ENCODE results near the gene PDE4D.

GRCh38 chr5:59596586-59597350, 296.8 kb downstream of the PDE4D start:
- TF ChIP-seq BHLHE40 (IDR thresholded peaks at IDR 0.05; ENCODE audit: low read depth, low read length) (no peak; the same call in 1 of the 2 replicates), CTCF (conservative IDR thresholded peaks at IDR 0.05; ENCODE audit: low read depth, low read length) (no peak), RAD21 (IDR thresholded peaks at IDR 0.05; ENCODE audit: low read length) (no peak), RFX5 (IDR thresholded peaks at IDR 0.05; ENCODE audit: low read depth, low read length) (no peak), POLR2A (IDR thresholded peaks at IDR 0.05; ENCODE audit: low read depth, low read length) (no peak), SMC3 (IDR thresholded peaks at IDR 0.05; ENCODE audit: low read depth, low read length) (no peak), CEBPB (IDR thresholded peaks at IDR 0.05; ENCODE audit: low read depth, low read length) (no peak)

Data from IMR-90 (cell line).